A549 (cell line): ENCODE results near the gene MEX3C. TPM values are rescaled to one million over a fixed set of nuclear protein-coding genes. Genes with fewer than 3 reads are reported as not detected.

Source experiments
- ATAC-seq, 2 experiments: fragments of 200-7000 bp in 1 of 2; fragments of >200 bp in 1 of 2; cut with Nextera tagmentation in 1 of 2; cut with Tn5 transposase in 1 of 2; 3 replicates each; pipeline versions ENCODE4 v1.8.0 to v1.9.1; 2018 to 2020; ENCODE audit warnings: mild to moderate bottlenecking in 1 of 2, moderate library complexity in 1 of 2
- CTCF ChIA-PET: fragments of 300-600 bp; sonication (Branson Sonifier 250); formaldehyde crosslinking; extraction: SDS; loops from one replicate; lab custom pipeline; 2021; ENCODE audit warnings: antibody characterized with exemption, inconsistent platforms; lab: Yijun Ruan, JAX
- POLR2A ChIA-PET: fragments of 350-600 bp; formaldehyde crosslinking; extraction: SDS; loops from one replicate; lab custom pipeline; 2021; ENCODE audit warnings: antibody characterized with exemption, inconsistent platforms; lab: Yijun Ruan, JAX
- DNase-seq, 2 experiments: peaks; one replicate each; pipeline versions ENCODE4 v3.0.0 to v3.0.0-alpha.2; 2011 to 2016; ENCODE audit warnings: low read depth in 1 of 2, low spot score in 1 of 2
- FAIRE-seq: peaks from 2 replicates; lab custom pipeline; 2011; peaks lifted over from hg19 to GRCh38; lab: Jason Lieb, UNC
- H3K27ac ChIP-seq, 2 experiments: fragments of >200 bp; sonication (Bioruptor Twin); formaldehyde crosslinking; 3 replicates each; pipeline ENCODE4 v1.5.1; 2016 to 2017
- H3K4me1 ChIP-seq: fragments of >200 bp; sonication (Bioruptor Twin); formaldehyde crosslinking; 3 replicates; pipeline ENCODE4 v1.6.1; 2016
- H3K4me2 ChIP-seq: fragments of >200 bp; sonication (Bioruptor Twin); formaldehyde crosslinking; 3 replicates; pipeline ENCODE4 v1.6.1; 2016
- H3K4me3 ChIP-seq: fragments of >200 bp; sonication (Bioruptor Twin); formaldehyde crosslinking; 3 replicates; pipeline ENCODE4 v1.5.1; 2016
- H3K9me3 ChIP-seq: fragments of >200 bp; sonication (Bioruptor Twin); formaldehyde crosslinking; 3 replicates; pipeline ENCODE4 v1.6.1; 2016
- CHD4 ChIP-seq: fragments of 200-600 bp; sonication (generic); IDR thresholded peaks from 2 replicates; pipeline ENCODE4 v1.6.1; 2016; ENCODE audit warnings: antibody characterized with exemption, mild to moderate bottlenecking, borderline replicate concordance
- EHMT2 ChIP-seq: fragments of 200-600 bp; sonication (generic); IDR thresholded peaks from 2 replicates; pipeline ENCODE4 v1.6.1; 2016; ENCODE audit warnings: antibody characterized with exemption, low read depth, mild to moderate bottlenecking, moderate library complexity
- FOSL2 ChIP-seq, 2 experiments: fragments of 450-650 bp in 1 of 2; fragments of >200 bp in 1 of 2; sonication (Bioruptor Twin) in 1 of 2; formaldehyde crosslinking; IDR thresholded peaks; 2 replicates each; pipeline versions ENCODE4 v1.5.0 to v1.6.1; 2016 to 2020; ENCODE audit warnings: mild to moderate bottlenecking in 1 of 2, moderate library complexity in 1 of 2
- HDAC2 ChIP-seq: fragments of 200-600 bp; sonication (generic); IDR thresholded peaks from 2 replicates; pipeline ENCODE4 v1.6.1; 2016
- MAZ ChIP-seq: fragments of 150-350 bp; IDR thresholded peaks from 2 replicates; pipeline ENCODE4 v1.6.1; 2014; ENCODE audit warnings: antibody characterized with exemption, low read depth, low read length, borderline replicate concordance
- POLR2A ChIP-seq: IDR thresholded peaks from 2 replicates; pipeline ENCODE4 v1.6.1; 2012; ENCODE audit warnings: mild to moderate bottlenecking, low read length
- RARB ChIP-seq: fragments of 250-450 bp; sonication (Bioruptor Pico); IDR thresholded peaks from 2 replicates; pipeline ENCODE4 v1.8.0; 2021; ENCODE audit warnings: mild to moderate bottlenecking, moderate library complexity
- RCOR1 ChIP-seq: fragments of 150-350 bp; IDR thresholded peaks from 2 replicates; pipeline ENCODE4 v1.6.1; 2014; ENCODE audit warnings: antibody characterized with exemption, low read length, low read depth
- ZSCAN20 ChIP-seq: fragments of 250-450 bp; sonication (Bioruptor Pico); IDR thresholded peaks from 2 replicates; pipeline ENCODE4 v1.8.0; 2022; ENCODE audit warnings: mild to moderate bottlenecking, moderate library complexity
- WGBS: methylation state at CpG from one replicate; pipeline ENCODE4 v1.1.6; 2017; ENCODE audit errors: missing lambda C conversion rate; 5-methylcytosine and 5-hydroxymethylcytosine counted together
- polyA plus RNA-seq, 4 experiments: library from polyadenylated mRNA; depleted of rRNA in 3 of 4; stranded (reverse); fragments of >200 nt; fragmentation: RNase III in 1 of 4; extraction: RNeasy Plus Mini Kit Qiagen cat#74134 plus additional on column Dnase treatment in 1 of 4; gene quantifications; 2 replicates in 3 of 4; 3 replicates in 1 of 4; pipeline ENCODE4 v1.2.3, GENCODE V29; 2011 to 2017
- TF ChIP-seq, protein P1 (sequence below): fragments of >200 bp; sonication (Bioruptor Twin); formaldehyde crosslinking; IDR thresholded peaks from 3 replicates; pipeline ENCODE4 v1.6.1; 2016
- TF ChIP-seq, protein P2 (sequence below): fragments of >200 bp; sonication (Bioruptor Twin); formaldehyde crosslinking; IDR thresholded peaks from 2 replicates; pipeline ENCODE4 v1.6.1; 2016
- TF ChIP-seq, protein P3 (sequence below): fragments of 200-600 bp; sonication (generic); IDR thresholded peaks from 2 replicates; pipeline ENCODE4 v1.6.1; 2016; ENCODE audit warnings: antibody characterized with exemption, mild to moderate bottlenecking, moderate library complexity
- TF ChIP-seq, protein P4 (sequence below): fragments of 450-650 bp; IDR thresholded peaks from 2 replicates; pipeline ENCODE4 v1.6.1; 2014; ENCODE audit warnings: antibody characterized with exemption

Gene MEX3C
- polyA plus RNA-seq, 2 of the 4 experiments (the other 2 are of a cell fraction) = 17.2 to 48.5 TPM

DNA sequence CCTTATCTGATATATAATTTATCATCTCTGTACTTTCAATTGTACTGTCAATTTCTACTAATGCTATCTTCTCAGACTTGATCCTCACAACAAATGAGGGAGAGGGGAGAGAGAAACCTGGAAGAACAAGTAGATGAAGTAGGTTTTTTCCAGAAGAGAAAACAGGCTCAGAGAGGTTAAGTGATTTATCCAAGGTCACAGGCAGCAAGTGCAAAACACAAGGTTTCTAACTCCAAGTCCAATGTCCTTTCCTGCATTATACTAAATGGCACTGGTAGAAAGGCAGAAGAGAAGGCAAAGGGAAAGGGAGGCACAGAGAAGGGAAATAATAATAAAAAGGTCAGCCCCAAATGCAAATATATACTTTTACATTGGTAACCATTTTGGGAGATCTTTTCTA lies 7.5 kb downstream of the MEX3C start:
- Histone ChIP-seq H3K4me1 (peaks cover 35% of the 10 kb centered on the region), H3K4me3 (no peak overlapping the region), H3K9me3 (no peaks in the 10 kb centered on the region)
- DNase-seq = no peak
- TF ChIP-seq, protein P1, sequence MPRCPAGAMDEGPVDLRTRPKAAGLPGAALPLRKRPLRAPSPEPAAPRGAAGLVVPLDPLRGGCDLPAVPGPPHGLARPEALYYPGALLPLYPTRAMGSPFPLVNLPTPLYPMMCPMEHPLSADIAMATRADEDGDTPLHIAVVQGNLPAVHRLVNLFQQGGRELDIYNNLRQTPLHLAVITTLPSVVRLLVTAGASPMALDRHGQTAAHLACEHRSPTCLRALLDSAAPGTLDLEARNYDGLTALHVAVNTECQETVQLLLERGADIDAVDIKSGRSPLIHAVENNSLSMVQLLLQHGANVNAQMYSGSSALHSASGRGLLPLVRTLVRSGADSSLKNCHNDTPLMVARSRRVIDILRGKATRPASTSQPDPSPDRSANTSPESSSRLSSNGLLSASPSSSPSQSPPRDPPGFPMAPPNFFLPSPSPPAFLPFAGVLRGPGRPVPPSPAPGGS = no peak
- TF ChIP-seq FOSL2 (IDR thresholded peaks at IDR 0.05) = no peak
- TF ChIP-seq FOSL2 (CRISPR knock-in tag; IDR thresholded peaks at IDR 0.05) = no peak
- TF ChIP-seq, protein P2, sequence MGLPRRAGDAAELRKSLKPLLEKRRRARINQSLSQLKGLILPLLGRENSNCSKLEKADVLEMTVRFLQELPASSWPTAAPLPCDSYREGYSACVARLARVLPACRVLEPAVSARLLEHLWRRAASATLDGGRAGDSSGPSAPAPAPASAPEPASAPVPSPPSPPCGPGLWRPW = no peak
- TF ChIP-seq, all 56 proteins: peak for 0
- H3K27ac ChIP-seq = no peak overlapping the region
- no peak overlapping the region for H3K4me2 ChIP-seq
- ChIA-PET POLR2A (no interaction called here), CTCF (no interaction called here)
- ATAC-seq (no peak), FAIRE-seq (no peak)

DNA sequence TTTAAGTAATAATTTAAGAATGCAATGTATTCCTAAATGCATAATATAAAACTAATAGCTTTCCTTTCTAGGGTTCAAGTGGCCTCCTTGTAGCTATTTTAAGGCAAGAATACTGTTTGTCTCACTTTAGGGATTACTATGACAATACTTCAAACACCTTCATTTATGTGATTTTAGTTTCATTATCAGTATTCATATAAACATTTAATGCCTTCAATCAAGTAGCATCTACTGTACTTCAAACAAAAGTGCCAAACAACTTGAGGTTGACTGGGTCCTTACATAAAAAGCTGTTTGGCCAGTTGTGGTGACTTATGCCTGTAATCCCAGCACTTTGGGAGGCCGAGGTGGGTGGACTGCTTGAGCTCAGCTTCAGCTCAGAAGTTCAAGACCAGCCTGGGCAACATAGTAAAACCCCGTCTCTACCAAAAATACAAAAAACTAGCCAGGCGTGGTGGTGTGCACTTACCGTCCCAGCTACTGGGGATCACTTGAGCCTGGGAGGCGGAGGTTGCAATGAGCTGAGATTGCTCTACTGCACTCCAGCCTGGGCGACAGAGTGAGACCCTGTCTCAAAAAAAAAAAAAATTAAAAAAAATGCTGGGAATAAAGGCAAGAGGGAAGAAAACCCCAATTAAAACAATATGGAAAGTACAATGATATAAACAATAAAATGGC lies 9.3 kb downstream of the MEX3C start:
- no peak for ATAC-seq
- ChIA-PET CTCF (no interaction called here), POLR2A (interaction anchor here (0.6 to 1.2 kb wide), 2 partner anchors 9 to 21 kb away, joined by 3 to 5 read pairs; partner anchors contain the start of gene MEX3C)
- Histone ChIP-seq H3K4me1 (peaks cover 17% of the 10 kb centered on the region; the same call in 2 of the 3 replicates), H3K9me3 (no peaks in the 10 kb centered on the region), H3K4me3 (no peak overlapping the region), H3K27ac (no peak overlapping the region), H3K4me2 (no peak overlapping the region)
- whole genome bisulfite sequencing = 82% methylated on average over 6 of the region's 6 CpGs
- TF ChIP-seq CHD4 = no peak
- TF ChIP-seq EHMT2 = no peak
- no peak for TF ChIP-seq HDAC2
- TF ChIP-seq RCOR1 = no peak
- no peak for TF ChIP-seq POLR2A
- TF ChIP-seq ZSCAN20 (CRISPR knock-in tag) = no peak
- no peak for TF ChIP-seq RARB (CRISPR knock-in tag)
- no peak for DNase-seq
- no peak for FAIRE-seq

DNA sequence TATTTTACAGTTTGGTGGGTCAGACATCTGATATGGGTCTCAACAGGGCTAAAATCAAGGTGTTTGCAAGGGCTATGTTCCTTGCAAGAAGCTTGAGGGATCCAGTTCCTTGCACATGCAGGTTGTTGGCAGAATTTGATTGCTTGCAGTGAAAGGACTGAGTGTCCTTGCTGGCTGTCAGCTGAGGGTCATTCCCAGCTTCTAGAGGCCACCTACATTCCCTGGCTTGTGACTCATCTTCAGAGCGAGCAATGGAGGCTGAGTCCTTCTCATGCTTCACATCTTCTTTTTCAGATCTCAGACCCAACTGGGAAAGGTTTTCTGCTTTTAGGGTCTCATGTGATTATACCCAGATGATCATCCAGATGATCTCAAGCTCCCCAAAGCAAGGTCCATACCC lies 12.4 kb downstream of the MEX3C start:
- Histone ChIP-seq H3K4me2 (no peak overlapping the region), H3K4me3 (no peak overlapping the region), H3K9me3 (no peaks in the 10 kb centered on the region), H3K4me1 (no peaks in the 10 kb centered on the region)
- no peak for DNase-seq
- TF ChIP-seq MAZ (no peak), EHMT2 (no peak), POLR2A (no peak)
- TF ChIP-seq, protein P3, sequence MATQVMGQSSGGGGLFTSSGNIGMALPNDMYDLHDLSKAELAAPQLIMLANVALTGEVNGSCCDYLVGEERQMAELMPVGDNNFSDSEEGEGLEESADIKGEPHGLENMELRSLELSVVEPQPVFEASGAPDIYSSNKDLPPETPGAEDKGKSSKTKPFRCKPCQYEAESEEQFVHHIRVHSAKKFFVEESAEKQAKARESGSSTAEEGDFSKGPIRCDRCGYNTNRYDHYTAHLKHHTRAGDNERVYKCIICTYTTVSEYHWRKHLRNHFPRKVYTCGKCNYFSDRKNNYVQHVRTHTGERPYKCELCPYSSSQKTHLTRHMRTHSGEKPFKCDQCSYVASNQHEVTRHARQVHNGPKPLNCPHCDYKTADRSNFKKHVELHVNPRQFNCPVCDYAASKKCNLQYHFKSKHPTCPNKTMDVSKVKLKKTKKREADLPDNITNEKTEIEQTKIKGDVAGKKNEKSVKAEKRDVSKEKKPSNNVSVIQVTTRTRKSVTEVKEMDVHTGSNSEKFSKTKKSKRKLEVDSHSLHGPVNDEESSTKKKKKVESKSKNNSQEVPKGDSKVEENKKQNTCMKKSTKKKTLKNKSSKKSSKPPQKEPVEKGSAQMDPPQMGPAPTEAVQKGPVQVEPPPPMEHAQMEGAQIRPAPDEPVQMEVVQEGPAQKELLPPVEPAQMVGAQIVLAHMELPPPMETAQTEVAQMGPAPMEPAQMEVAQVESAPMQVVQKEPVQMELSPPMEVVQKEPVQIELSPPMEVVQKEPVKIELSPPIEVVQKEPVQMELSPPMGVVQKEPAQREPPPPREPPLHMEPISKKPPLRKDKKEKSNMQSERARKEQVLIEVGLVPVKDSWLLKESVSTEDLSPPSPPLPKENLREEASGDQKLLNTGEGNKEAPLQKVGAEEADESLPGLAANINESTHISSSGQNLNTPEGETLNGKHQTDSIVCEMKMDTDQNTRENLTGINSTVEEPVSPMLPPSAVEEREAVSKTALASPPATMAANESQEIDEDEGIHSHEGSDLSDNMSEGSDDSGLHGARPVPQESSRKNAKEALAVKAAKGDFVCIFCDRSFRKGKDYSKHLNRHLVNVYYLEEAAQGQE = no peak
- TF ChIP-seq, protein P4, sequence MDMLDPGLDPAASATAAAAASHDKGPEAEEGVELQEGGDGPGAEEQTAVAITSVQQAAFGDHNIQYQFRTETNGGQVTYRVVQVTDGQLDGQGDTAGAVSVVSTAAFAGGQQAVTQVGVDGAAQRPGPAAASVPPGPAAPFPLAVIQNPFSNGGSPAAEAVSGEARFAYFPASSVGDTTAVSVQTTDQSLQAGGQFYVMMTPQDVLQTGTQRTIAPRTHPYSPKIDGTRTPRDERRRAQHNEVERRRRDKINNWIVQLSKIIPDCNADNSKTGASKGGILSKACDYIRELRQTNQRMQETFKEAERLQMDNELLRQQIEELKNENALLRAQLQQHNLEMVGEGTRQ = no peak
- TF ChIP-seq, all 56 proteins: peak for 0
- no peak for FAIRE-seq
- ChIA-PET CTCF (no interaction called here), POLR2A (no interaction called here)
- WGBS = 100% methylated on average over 1 of the region's 1 CpG
- ATAC-seq = no peak
- H3K27ac ChIP-seq = no peak overlapping the region
